ENCODE data around the gene MAP2K5. TPM values are rescaled to one million over a fixed set of nuclear protein-coding genes. Genes with fewer than 3 reads are reported as not detected.

The MAP2K5 gene
- total and polyA plus RNA-seq, 2 experiments from 2014 or later = 12.4 to 13.7 TPM

DNA sequence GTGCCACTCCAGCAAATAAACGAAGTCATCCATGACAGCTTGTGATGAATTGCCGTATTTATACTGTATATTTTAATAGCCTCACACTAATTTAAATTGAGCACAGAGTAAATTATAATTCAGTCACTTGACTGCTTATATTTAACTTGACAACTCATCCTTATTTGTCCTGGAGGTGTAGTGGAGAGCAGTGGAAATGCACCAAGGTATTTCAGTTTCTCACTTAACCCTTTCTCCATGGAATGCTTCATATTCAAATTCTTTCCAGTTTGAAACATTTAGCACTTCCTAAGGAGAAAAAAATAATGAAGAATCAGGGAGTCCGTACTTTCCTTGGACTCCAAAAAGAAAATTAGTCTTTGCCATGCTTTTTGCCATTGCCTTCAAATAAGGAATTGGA, 99.0 kb downstream of the MAP2K5 start:
- no peaks in the 10 kb centered on the region for H4K20me1 ChIP-seq (ENCODE audit: insufficient read depth, poor library complexity, severe bottlenecking)
- no peak for TF ChIP-seq EZH2 (IDR thresholded peaks at IDR 0.05; ENCODE audit: borderline replicate concordance)
- no peak for TF ChIP-seq EZH2phosphoT487 (IDR thresholded peaks at IDR 0.05; ENCODE audit: low read depth, severe bottlenecking, unreplicated experiment)
- TF ChIP-seq, protein P1, sequence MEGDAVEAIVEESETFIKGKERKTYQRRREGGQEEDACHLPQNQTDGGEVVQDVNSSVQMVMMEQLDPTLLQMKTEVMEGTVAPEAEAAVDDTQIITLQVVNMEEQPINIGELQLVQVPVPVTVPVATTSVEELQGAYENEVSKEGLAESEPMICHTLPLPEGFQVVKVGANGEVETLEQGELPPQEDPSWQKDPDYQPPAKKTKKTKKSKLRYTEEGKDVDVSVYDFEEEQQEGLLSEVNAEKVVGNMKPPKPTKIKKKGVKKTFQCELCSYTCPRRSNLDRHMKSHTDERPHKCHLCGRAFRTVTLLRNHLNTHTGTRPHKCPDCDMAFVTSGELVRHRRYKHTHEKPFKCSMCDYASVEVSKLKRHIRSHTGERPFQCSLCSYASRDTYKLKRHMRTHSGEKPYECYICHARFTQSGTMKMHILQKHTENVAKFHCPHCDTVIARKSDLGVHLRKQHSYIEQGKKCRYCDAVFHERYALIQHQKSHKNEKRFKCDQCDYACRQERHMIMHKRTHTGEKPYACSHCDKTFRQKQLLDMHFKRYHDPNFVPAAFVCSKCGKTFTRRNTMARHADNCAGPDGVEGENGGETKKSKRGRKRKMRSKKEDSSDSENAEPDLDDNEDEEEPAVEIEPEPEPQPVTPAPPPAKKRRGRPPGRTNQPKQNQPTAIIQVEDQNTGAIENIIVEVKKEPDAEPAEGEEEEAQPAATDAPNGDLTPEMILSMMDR (IDR thresholded peaks at IDR 0.05; ENCODE audit: poor library complexity) = no peak
- no peaks in the 10 kb centered on the region for H3K27me3 ChIP-seq
- DNase-seq (ENCODE audit: low spot score) = no peak
- H3K36me3 ChIP-seq (replicated peaks; ENCODE audit: insufficient read depth, low read depth) = no peaks in the 10 kb centered on the region
- H3K9me2 ChIP-seq (replicated peaks; ENCODE audit: insufficient read depth) = no peaks in the 10 kb centered on the region
- H3K4me3 ChIP-seq = no peak overlapping the region
- no peaks in the 10 kb centered on the region for H3K9me3 ChIP-seq (ENCODE audit: low read depth)
- H3K27ac ChIP-seq = no peak overlapping the region
- no peak overlapping the region for H3K4me2 ChIP-seq
- H3K4me1 ChIP-seq (ENCODE audit: insufficient read depth) = no peaks in the 10 kb centered on the region
- H3K79me2 ChIP-seq = no peaks in the 10 kb centered on the region
- H2AFZ ChIP-seq = no peak overlapping the region
- WGBS (ENCODE audit: low lambda C conversion rate, missing lambda C conversion rate) = 76% methylated on average over 3 of the region's 3 CpGs

DNA sequence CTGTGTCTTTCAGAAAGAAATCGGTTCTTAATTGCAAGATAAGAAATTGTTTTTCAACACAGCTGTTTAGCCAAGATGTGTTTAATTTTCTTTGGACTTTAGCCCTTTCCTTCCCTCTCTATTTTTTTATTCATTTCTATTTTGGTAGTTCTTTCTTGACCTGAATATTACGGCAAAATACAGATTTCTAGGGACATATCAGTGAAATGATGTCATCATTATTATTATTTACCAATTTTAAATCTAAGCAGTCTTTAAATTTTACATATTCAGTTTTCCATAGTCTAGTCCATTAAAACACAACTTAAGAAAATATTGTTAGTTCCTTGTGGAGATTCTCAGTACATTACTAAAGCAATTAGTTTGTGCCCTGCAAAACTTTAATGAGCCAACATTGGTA, 104.3 kb downstream of the MAP2K5 start:
- H3K79me2 ChIP-seq = no peaks in the 10 kb centered on the region
- TF ChIP-seq, protein P1 (IDR thresholded peaks at IDR 0.05; ENCODE audit: poor library complexity) = no peak
- TF ChIP-seq EZH2 (IDR thresholded peaks at IDR 0.05; ENCODE audit: borderline replicate concordance) = no peak
- no peak for TF ChIP-seq EZH2phosphoT487 (IDR thresholded peaks at IDR 0.05; ENCODE audit: low read depth, severe bottlenecking, unreplicated experiment)
- H2AFZ ChIP-seq = no peak overlapping the region
- no peaks in the 10 kb centered on the region for H3K9me2 ChIP-seq (replicated peaks; ENCODE audit: insufficient read depth)
- H3K36me3 ChIP-seq (replicated peaks; ENCODE audit: insufficient read depth, low read depth) = no peaks in the 10 kb centered on the region
- H3K9me3 ChIP-seq (ENCODE audit: low read depth) = no peaks in the 10 kb centered on the region
- H4K20me1 ChIP-seq (ENCODE audit: insufficient read depth, poor library complexity, severe bottlenecking) = no peaks in the 10 kb centered on the region
- 76% methylated on average over 2 of the region's 2 CpGs for WGBS (ENCODE audit: low lambda C conversion rate, missing lambda C conversion rate)
- no peaks in the 10 kb centered on the region for H3K4me1 ChIP-seq (ENCODE audit: insufficient read depth)
- H3K27me3 ChIP-seq = no peaks in the 10 kb centered on the region
- no peak for DNase-seq (ENCODE audit: low spot score)
- no peak overlapping the region for H3K4me2 ChIP-seq
- H3K4me3 ChIP-seq = no peak overlapping the region
- H3K27ac ChIP-seq = no peak overlapping the region

DNA sequence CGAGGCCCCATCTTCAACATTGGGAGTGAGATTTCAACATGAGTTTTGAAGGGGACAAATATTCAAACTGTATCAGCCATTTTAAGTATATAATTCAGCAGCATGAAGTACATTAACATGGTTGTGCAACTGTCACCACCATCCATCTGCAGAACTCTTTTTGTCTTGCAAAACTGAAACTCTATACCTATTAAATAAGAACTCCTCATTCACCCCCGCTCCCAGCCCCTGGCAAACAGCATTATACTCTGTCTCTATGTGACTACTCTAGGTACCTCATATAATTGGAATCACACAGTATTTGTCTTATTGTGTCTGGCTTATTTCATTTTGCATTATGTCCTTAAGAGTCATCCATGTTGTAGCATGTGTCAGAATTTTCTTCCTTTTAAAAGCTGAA, 110.1 kb downstream of the MAP2K5 start:
- 100% methylated on average over 2 of the region's 2 CpGs for WGBS (ENCODE audit: low lambda C conversion rate, missing lambda C conversion rate)

More for the DNA sequence above, 110.1 kb downstream of the MAP2K5 start:
- no peaks in the 10 kb centered on the region for H4K20me1 ChIP-seq (ENCODE audit: insufficient read depth, poor library complexity, severe bottlenecking)
- H3K27ac ChIP-seq = no peak overlapping the region
- no peaks in the 10 kb centered on the region for H3K36me3 ChIP-seq (replicated peaks; ENCODE audit: insufficient read depth, low read depth)
- no peak for DNase-seq (ENCODE audit: low spot score)
- no peaks in the 10 kb centered on the region for H3K79me2 ChIP-seq
- no peak overlapping the region for H3K4me2 ChIP-seq
- no peak overlapping the region for H3K4me3 ChIP-seq
- H3K9me3 ChIP-seq (ENCODE audit: low read depth) = peaks cover 7% of the 10 kb centered on the region
- no peaks in the 10 kb centered on the region for H3K4me1 ChIP-seq (ENCODE audit: insufficient read depth)
- TF ChIP-seq, protein P1 (IDR thresholded peaks at IDR 0.05; ENCODE audit: poor library complexity) = no peak
- TF ChIP-seq EZH2 (IDR thresholded peaks at IDR 0.05; ENCODE audit: borderline replicate concordance) (no peak), EZH2phosphoT487 (IDR thresholded peaks at IDR 0.05; ENCODE audit: low read depth, severe bottlenecking, unreplicated experiment) (no peak)
- H3K27me3 ChIP-seq = no peaks in the 10 kb centered on the region
- H2AFZ ChIP-seq = no peak overlapping the region
- H3K9me2 ChIP-seq (replicated peaks; ENCODE audit: insufficient read depth) = no peaks in the 10 kb centered on the region
